Activated T-cell treated with anti-CD3 and anti-CD28 coated beads, Interleukin-2, amount 50 U/mL, for 4 hours (primary cell): ENCODE results near the gene KCNN1. TPM values are rescaled to one million over a fixed set of nuclear protein-coding genes. Genes with fewer than 3 reads are reported as not detected.
A peak's percentile ranks its signal among the peaks of the same experiment; 100 is the strongest.
"Not testable (repeated sequence)": the region's sequence is repeated elsewhere in the genome, so short reads cannot be mapped to it uniquely, and the experiment has no call there.

Experiments
- ATAC-seq, 2 donors: fragments of 200-7000 bp; cut with Tn5 transposase; one replicate each; pipeline ENCODE4 v1.10.0; 2021
- DNase-seq: peaks from one replicate; pipeline ENCODE4 v3.0.0-alpha.2; 2020
- H3K27me3 Mint-ChIP-seq: one replicate; pipeline ENCODE4 v1.8.0; 2021; ENCODE audit warnings: low read depth, mixed read lengths
- H3K36me3 Mint-ChIP-seq: one replicate; pipeline ENCODE4 v1.8.0; 2022; ENCODE audit warnings: mixed read lengths; ENCODE audit not compliant: insufficient read depth
- H3K4me1 Mint-ChIP-seq: one replicate; pipeline ENCODE4 v1.8.0; 2021; ENCODE audit warnings: low read depth, mixed read lengths
- H3K4me3 Mint-ChIP-seq: one replicate; pipeline ENCODE4 v1.8.0; 2021; ENCODE audit warnings: mild to moderate bottlenecking, moderate library complexity, mixed read lengths
- H3K9me3 Mint-ChIP-seq: one replicate; pipeline ENCODE4 v1.8.0; 2021; ENCODE audit warnings: mixed read lengths
- total RNA-seq, 3 donors: library from RNA; stranded (reverse); gene quantifications; one replicate each; pipeline ENCODE4 v1.2.1, GENCODE V29; 2021

KCNN1 gene
- total RNA-seq, 3 donors from 2014 or later, result 0.24 to 0.32 TPM; not detected in 1

GRCh38 chr19:17973759-17974158 is 6.9 kb downstream of the KCNN1 start:
- Mint-ChIP-seq H3K36me3 (no peaks in the 10 kb centered on the region), H3K27me3 (peaks cover 3% of the 10 kb centered on the region), H3K9me3 (no peaks in the 10 kb centered on the region), H3K4me3 (no peak overlapping the region), H3K4me1 (no peaks in the 10 kb centered on the region)
- ATAC-seq (no peak), DNase-seq (no peak)

GRCh38 chr19:17974551-17974950 is 7.6 kb downstream of the KCNN1 start:
- peaks cover 6% of the 10 kb centered on the region for H3K27me3 Mint-ChIP-seq
- ATAC-seq (no peak), DNase-seq (no peak)
- H3K4me1 Mint-ChIP-seq, result no peaks in the 10 kb centered on the region
- H3K9me3 Mint-ChIP-seq, result no peaks in the 10 kb centered on the region
- H3K4me3 Mint-ChIP-seq, result no peak overlapping the region
- no peaks in the 10 kb centered on the region for H3K36me3 Mint-ChIP-seq

- Mint-ChIP-seq H3K4me1 (no peaks in the 10 kb centered on the region), H3K9me3 (no peaks in the 10 kb centered on the region), H3K36me3 (no peaks in the 10 kb centered on the region), H3K27me3 (peaks cover 8% of the 10 kb centered on the region), H3K4me3 (no peak overlapping the region)
- ATAC-seq (no peak), DNase-seq (no peak)
Observed at GRCh38 chr19:17975032-17975431, 8.1 kb downstream of the KCNN1 start.

- ATAC-seq, result no peak
- no peaks in the 10 kb centered on the region for H3K36me3 Mint-ChIP-seq
Observed at GRCh38 chr19:17977021-17977420, 10.1 kb downstream of the KCNN1 start.

GRCh38 chr19:17977488-17977887 is 10.6 kb downstream of the KCNN1 start:
- H3K36me3 Mint-ChIP-seq, result no peaks in the 10 kb centered on the region
- H3K27me3 Mint-ChIP-seq, result peaks cover 18% of the 10 kb centered on the region
- ATAC-seq, result no peak
- no peak overlapping the region for H3K4me3 Mint-ChIP-seq
- DNase-seq, result no peak
- H3K4me1 Mint-ChIP-seq, result peaks cover 3% of the 10 kb centered on the region
- no peaks in the 10 kb centered on the region for H3K9me3 Mint-ChIP-seq

More at GRCh38 chr19:17977021-17977420, 10.1 kb downstream of the KCNN1 start:
- Mint-ChIP-seq H3K27me3 (peaks cover 17% of the 10 kb centered on the region), H3K4me1 (peaks cover 3% of the 10 kb centered on the region), H3K4me3 (no peak overlapping the region), H3K9me3 (no peaks in the 10 kb centered on the region)
- DNase-seq, result no peak

GRCh38 chr19:17981611-17982010 is 14.7 kb downstream of the KCNN1 start:
- ATAC-seq (no peak), DNase-seq (no peak)
- Mint-ChIP-seq H3K36me3 (no peaks in the 10 kb centered on the region), H3K4me1 (peaks cover 3% of the 10 kb centered on the region), H3K4me3 (no peak overlapping the region), H3K27me3 (peaks cover 19% of the 10 kb centered on the region), H3K9me3 (no peaks in the 10 kb centered on the region)

- no peak for DNase-seq
- no peak for ATAC-seq
- Mint-ChIP-seq H3K27me3 (peaks cover 19% of the 10 kb centered on the region), H3K9me3 (no peaks in the 10 kb centered on the region), H3K36me3 (no peaks in the 10 kb centered on the region), H3K4me1 (peaks cover 3% of the 10 kb centered on the region), H3K4me3 (no peak overlapping the region)
Observed at GRCh38 chr19:17982430-17982829, 15.5 kb downstream of the KCNN1 start.

- Mint-ChIP-seq H3K4me3 (no peak overlapping the region), H3K27me3 (peaks cover 12% of the 10 kb centered on the region), H3K9me3 (no peaks in the 10 kb centered on the region), H3K4me1 (peaks cover 2% of the 10 kb centered on the region), H3K36me3 (no peaks in the 10 kb centered on the region)
- no peak for DNase-seq
- no peak for ATAC-seq
Observed at GRCh38 chr19:17985037-17985818, 18.3 kb downstream of the KCNN1 start.

GRCh38 chr19:17986569-17986968 is 19.7 kb downstream of the KCNN1 start:
- not testable (repeated sequence) for DNase-seq, H3K4me3 Mint-ChIP-seq, H3K4me1 Mint-ChIP-seq, H3K36me3 Mint-ChIP-seq, H3K9me3 Mint-ChIP-seq, H3K27me3 Mint-ChIP-seq, ATAC-seq

GRCh38 chr19:17988161-17988560 is 21.3 kb downstream of the KCNN1 start:
- ATAC-seq (no peak), DNase-seq (no peak)
- no peaks in the 10 kb centered on the region for H3K36me3 Mint-ChIP-seq
- H3K9me3 Mint-ChIP-seq, result no peaks in the 10 kb centered on the region
- no peak overlapping the region for H3K4me3 Mint-ChIP-seq
- H3K27me3 Mint-ChIP-seq, result peaks cover 2% of the 10 kb centered on the region
- H3K4me1 Mint-ChIP-seq, result no peaks in the 10 kb centered on the region

GRCh38 chr19:17989425-17990094 is 22.7 kb downstream of the KCNN1 start:
- Mint-ChIP-seq H3K36me3 (no peaks in the 10 kb centered on the region), H3K27me3 (peaks cover 2% of the 10 kb centered on the region)
- no peak for DNase-seq

GRCh38 chr19:17993076-17993813 is 26.3 kb downstream of the KCNN1 start:
- no peaks in the 10 kb centered on the region for H3K4me1 Mint-ChIP-seq
- DNase-seq (no peak), ATAC-seq (no peak)
- no peaks in the 10 kb centered on the region for H3K9me3 Mint-ChIP-seq
- no peaks in the 10 kb centered on the region for H3K36me3 Mint-ChIP-seq
- peaks cover 2% of the 10 kb centered on the region for H3K27me3 Mint-ChIP-seq
- no peak overlapping the region for H3K4me3 Mint-ChIP-seq

More at GRCh38 chr19:17989425-17990094, 22.7 kb downstream of the KCNN1 start:
- Mint-ChIP-seq H3K9me3 (no peaks in the 10 kb centered on the region), H3K4me1 (no peaks in the 10 kb centered on the region), H3K4me3 (no peak overlapping the region)
- ATAC-seq, result no peak

GRCh38 chr19:17996826-17997316 is 30.0 kb downstream of the KCNN1 start:
- H3K4me1 Mint-ChIP-seq, result peaks cover 11% of the 10 kb centered on the region
- H3K36me3 Mint-ChIP-seq, result no peaks in the 10 kb centered on the region
- H3K9me3 Mint-ChIP-seq, result no peaks in the 10 kb centered on the region
- peak; percentile 49 to 59 for ATAC-seq
- peak; percentile 87 for DNase-seq
- peaks cover 2% of the 10 kb centered on the region for H3K27me3 Mint-ChIP-seq
- no peak overlapping the region for H3K4me3 Mint-ChIP-seq
